ENCODE data around the gene IGFBP1.
"Not testable (repeated sequence)": the region's sequence is repeated elsewhere in the genome, so short reads cannot be mapped to it uniquely, and the experiment has no call there.

Gene IGFBP1

DNA sequence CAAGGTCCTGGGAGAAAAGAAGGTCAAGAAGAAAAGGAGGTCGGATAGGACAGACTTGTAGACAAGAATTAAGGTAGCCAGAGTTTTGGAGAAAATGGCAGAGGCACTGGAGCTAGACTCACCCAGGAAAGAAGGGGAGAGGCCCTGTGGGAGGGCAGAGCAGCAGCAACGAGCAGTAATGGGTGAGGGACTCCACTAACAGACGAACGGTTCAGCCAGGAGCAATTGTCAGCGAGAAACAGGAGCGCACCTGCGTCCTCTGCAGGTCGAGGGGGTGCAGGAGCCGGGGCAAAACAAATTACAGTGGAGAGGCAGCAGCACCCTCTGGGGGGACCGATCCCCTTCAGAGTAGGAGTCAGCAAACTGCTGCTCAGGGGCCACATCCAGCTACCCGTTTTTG, 51.3 kb downstream of the IGFBP1 start:
- no peak for FAIRE-seq

DNA sequence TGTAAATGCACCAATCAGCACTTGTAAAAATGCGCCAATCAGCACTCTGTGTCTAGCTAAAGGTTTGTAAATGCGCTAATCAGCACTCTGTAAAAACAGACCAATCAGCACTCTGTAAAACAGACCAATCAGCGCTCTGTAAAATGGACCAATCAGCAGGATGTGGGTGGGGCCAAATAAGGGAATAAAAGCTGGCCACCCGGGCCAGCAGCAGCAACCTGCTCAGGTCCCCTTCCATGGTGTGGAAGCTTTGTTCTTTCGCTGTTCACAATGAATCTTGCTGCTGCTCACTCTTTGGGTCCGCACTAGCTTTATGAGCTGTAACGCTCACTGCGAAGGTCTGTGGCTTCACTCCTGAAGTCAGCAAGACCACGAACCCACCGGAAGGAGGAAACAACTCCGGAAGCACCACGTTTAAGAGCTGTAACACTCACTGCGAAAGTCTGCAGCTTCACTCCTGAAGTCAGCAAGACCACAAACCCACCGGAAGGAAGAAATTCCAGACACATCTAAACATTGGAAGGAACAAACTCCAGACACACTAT, 52.0 kb downstream of the IGFBP1 start:
- FAIRE-seq = not testable (repeated sequence)

DNA sequence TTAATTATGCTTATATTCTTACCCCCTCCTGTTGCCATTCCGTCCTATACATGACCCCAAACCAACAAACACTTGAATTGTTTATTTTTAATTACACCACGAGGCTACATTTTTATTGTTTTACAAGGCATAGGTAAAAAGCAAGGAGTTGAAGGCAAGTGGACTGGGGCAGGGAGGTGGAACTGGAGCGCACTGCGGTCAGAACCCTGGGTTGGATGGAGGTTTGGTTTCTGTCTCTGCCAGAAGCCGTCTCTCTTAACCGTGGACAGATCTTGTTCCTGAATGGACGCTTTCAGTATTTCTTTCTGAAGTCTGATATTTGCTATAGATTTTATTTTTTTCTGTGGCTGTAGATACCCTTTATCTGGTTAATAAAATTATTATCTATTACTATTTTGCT, 52.7 kb downstream of the IGFBP1 start:
- no peak for FAIRE-seq

Data from colon (tissue), 2 donors.